MV-4-11 (cell line): ENCODE measurements around the gene ISYNA1.
A peak's percentile ranks its signal among the peaks of the same experiment; 100 is the strongest.

ENCODE experiments used
- DNase-seq: peaks from one replicate; lab custom pipeline; 2025; lab: John Stamatoyannopoulos, UW

The ISYNA1 gene

DNA sequence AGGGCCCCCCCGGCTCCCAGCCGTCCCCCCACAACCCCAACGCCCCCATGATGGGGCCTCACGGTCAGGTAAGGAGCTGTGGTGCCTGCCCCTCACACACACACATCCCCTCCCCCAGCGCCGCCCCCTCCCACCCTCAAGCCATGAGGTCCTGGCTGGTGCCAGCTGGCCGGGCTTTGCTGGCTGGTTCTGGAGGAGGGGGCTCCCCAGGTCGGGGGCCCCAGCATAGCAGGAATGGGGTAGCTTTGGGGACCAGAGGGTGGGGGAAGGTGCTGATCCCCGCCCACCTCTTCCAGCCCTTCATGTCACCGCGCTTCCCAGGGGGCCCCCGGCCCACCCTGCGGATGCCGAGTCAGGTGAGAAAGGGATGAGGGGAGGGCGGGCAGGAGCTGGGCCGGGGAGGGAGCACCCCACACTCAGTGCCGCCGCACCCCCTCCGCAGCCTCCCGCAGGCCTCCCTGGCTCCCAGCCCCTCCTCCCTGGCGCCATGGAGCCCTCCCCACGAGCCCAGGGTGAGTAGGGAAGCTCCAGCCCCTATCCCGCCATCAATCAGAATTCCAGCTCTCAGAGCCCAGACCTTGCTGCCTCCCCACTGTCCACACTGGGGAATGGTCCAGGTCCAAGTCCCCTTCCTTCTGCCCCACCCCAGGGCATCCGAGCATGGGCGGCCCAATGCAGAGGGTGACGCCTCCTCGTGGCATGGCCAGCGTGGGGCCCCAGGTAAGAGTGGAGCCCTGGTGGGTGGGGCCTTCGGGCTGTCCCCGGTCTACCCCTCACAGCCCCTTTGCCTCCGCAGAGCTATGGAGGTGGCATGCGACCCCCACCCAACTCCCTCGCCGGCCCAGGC is 6.4 kb downstream of the ISYNA1 start:
- no peak for DNase-seq

GRCh38 chr19:18430417-18431144 is 7.4 kb downstream of the ISYNA1 start:
- DNase-seq, result no peak

GRCh38 chr19:18429717-18430416 is 8.1 kb downstream of the ISYNA1 start:
- no peak for DNase-seq

- peak; percentile 80 for DNase-seq
Measured at GRCh38 chr19:18428787-18429674, 8.9 kb downstream of the ISYNA1 start.

DNA sequence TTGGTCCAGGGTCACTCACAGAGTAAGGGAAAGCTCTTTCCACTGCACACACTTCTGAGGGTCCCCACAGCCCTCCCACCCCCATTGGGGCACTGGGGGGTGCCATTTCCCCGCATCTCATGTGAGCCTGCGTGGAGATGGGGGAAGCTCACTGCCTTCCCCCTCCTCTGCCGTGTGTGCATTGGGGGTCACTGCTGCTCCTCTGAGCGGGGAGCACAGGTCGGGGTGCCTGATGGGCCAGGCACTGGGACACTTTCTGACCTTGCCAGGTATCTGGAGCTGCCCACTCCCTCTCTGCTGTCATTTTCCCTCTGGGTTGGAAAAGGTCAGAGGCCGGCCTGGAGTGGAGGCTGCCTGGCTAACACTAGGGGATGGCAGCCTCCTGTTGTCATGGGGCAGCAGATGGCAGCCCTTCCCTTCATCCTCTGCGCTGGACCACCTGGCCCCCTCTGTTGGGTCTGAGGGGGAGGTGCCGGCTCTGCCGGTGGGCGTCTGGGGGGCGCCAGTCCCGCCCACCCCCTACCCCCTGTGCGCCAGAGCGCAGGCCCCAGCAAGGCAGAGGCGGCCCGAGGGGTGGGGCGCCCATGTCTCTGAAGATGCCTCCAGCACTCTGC is 9.7 kb downstream of the ISYNA1 start:
- DNase-seq, result no peak

DNA sequence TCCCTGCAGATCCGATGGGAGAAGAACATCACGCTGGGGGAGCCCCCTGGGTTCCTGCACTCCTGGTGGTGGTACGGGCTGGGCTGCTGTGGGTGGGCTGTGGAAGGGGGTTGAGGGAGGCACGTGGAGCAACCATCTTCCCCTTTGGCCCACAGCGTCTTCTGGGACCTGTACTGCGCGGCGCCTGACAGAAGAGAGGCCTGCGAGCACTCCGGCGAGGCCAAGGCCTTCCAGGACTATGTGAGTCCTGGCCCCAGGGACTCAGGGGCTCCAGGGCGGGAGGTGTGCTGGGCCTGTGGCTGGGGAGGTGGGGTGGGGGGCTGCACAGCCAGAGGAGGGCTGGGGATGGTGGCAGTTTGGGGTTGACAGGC is 10.2 kb downstream of the ISYNA1 start:
- DNase-seq, result no peak

GRCh38 chr19:18427080-18427742 is 10.7 kb downstream of the ISYNA1 start:
- DNase-seq, result no peak

GRCh38 chr19:18426416-18426767 is 11.5 kb downstream of the ISYNA1 start:
- no peak for DNase-seq

- DNase-seq, result peak; percentile 43
Measured at GRCh38 chr19:18425515-18426415, 12.2 kb downstream of the ISYNA1 start.

DNA sequence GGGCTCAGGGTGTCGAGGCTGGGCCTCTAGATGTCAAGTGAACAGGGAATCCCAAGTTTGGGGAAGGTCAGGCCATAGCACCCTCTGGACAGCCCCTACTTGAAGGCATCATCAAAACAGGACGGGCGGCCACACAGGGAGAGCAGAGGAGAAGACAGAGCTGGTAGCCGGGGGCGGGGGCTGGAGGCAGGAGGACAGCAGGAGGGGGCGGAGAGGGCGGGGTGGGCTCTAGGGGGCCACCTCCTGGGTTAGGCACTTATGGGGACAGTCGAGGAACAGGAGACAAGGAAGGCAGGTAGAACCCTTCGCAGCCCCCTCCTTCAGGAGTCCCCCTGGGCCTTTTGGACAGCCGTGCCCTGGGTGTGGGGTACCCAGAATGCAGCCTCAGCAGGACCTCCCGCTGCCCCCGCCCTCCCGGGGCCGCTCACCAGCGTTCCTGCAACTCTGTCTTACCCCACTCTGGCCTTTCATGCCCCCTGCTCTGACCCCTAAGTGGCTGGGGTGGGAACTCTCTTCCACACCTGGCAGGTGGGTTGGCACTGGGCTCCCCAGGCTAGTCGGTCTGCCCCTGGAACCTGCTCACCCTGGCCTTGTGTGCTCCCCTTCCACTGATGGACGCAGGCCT is 12.9 kb downstream of the ISYNA1 start:
- DNase-seq, result no peak

- DNase-seq, result no peak
Measured at GRCh38 chr19:18424122-18424889, 13.6 kb downstream of the ISYNA1 start.

GRCh38 chr19:18423258-18424020 is 14.5 kb downstream of the ISYNA1 start:
- no peak for DNase-seq

GRCh38 chr19:18422530-18423191 is 15.3 kb downstream of the ISYNA1 start:
- no peak for DNase-seq

DNA sequence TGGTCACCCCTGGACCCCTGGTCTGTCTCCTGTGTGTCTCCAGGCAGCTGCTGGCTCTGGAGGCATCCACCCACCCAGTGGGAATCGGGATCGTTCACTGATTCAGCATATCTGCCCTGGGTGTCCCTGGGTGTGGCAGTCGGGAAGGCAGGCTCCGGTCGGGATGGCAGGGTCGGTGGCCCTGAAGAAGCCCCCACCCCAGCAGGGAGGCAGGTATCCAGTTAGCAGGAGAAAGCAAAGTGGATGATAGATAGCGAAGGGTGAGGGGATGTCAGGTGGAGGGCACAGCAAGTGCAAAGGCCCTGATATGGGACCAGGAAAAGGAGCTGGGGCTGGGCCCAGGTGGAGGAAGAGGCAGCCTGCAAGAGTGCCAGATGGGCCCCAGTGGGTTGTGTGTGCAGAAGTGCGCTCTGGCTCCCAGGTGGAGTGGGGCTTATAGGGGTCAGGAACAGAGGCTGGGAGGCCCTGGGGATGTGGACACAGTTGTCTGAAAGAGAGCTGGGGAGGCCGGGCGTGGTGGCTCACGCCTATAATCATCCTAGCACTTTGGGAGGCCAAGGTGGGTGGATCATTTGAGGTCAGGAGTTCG is 16.5 kb downstream of the ISYNA1 start:
- DNase-seq, result no peak

GRCh38 chr19:18420930-18421329 is 17.0 kb downstream of the ISYNA1 start:
- no peak for DNase-seq

- DNase-seq, result no peak
Measured at GRCh38 chr19:18419699-18420460, 18.1 kb downstream of the ISYNA1 start.
